ENCODE results near the gene TBC1D5.

TBC1D5 gene

GRCh38 chr3:17759901-17760300 is 17.5 kb upstream of the TBC1D5 start:
- no peak for ATAC-seq
- TF ChIP-seq TSHZ2 (CRISPR knock-in tag; IDR thresholded peaks at IDR 0.05) (no peak), CSDC2 (CRISPR knock-in tag; IDR thresholded peaks at IDR 0.05) (no peak), ZNF8 (CRISPR knock-in tag; IDR thresholded peaks at IDR 0.05) (no peak), ZFP30 (CRISPR knock-in tag; IDR thresholded peaks at IDR 0.05) (no peak), RARB (CRISPR knock-in tag; IDR thresholded peaks at IDR 0.05) (no peak), ZC3H10 (CRISPR knock-in tag; IDR thresholded peaks at IDR 0.05) (no peak), ZNF565 (CRISPR knock-in tag; conservative IDR thresholded peaks at IDR 0.05; ENCODE audit: low read depth) (no peak), PATZ1 (CRISPR knock-in tag; IDR thresholded peaks at IDR 0.05; ENCODE audit: borderline replicate concordance) (no peak), CSRNP3 (CRISPR knock-in tag; IDR thresholded peaks at IDR 0.05) (no peak), ZNF70 (CRISPR knock-in tag; IDR thresholded peaks at IDR 0.05) (no peak), OSR1 (CRISPR knock-in tag; IDR thresholded peaks at IDR 0.05) (no peak), TCF4 (CRISPR knock-in tag; IDR thresholded peaks at IDR 0.05; ENCODE audit: borderline replicate concordance) (no peak), ARNTL (CRISPR knock-in tag; IDR thresholded peaks at IDR 0.05; ENCODE audit: borderline replicate concordance, low read depth) (no peak), TOX (CRISPR knock-in tag; IDR thresholded peaks at IDR 0.05; ENCODE audit: borderline replicate concordance) (no peak), ISL1 (CRISPR knock-in tag; IDR thresholded peaks at IDR 0.05) (no peak)

- TF ChIP-seq ZNF8 (CRISPR knock-in tag; IDR thresholded peaks at IDR 0.05) (no peak), GLIS3 (CRISPR knock-in tag; IDR thresholded peaks at IDR 0.05) (no peak), BACH2 (CRISPR knock-in tag; IDR thresholded peaks at IDR 0.05; ENCODE audit: borderline replicate concordance) (no peak)
- no peak for ATAC-seq
Measured at GRCh38 chr3:17755836-17756235, 13.4 kb upstream of the TBC1D5 start.

- ATAC-seq = no peak
- TF ChIP-seq ZNF565 (CRISPR knock-in tag; conservative IDR thresholded peaks at IDR 0.05; ENCODE audit: low read depth) (no peak), ESRRG (CRISPR knock-in tag; IDR thresholded peaks at IDR 0.05) (no peak), SNAI2 (CRISPR knock-in tag; IDR thresholded peaks at IDR 0.05) (no peak), PATZ1 (CRISPR knock-in tag; IDR thresholded peaks at IDR 0.05; ENCODE audit: borderline replicate concordance) (no peak)
Measured at GRCh38 chr3:17753632-17753992, 11.2 kb upstream of the TBC1D5 start.

- ATAC-seq = no peak
- TF ChIP-seq PPARA (CRISPR knock-in tag; IDR thresholded peaks at IDR 0.05; ENCODE audit: borderline replicate concordance) (no peak), PATZ1 (CRISPR knock-in tag; IDR thresholded peaks at IDR 0.05; ENCODE audit: borderline replicate concordance) (no peak), ZNF565 (CRISPR knock-in tag; conservative IDR thresholded peaks at IDR 0.05; ENCODE audit: low read depth) (no peak), CSDC2 (CRISPR knock-in tag; IDR thresholded peaks at IDR 0.05) (no peak), RARB (CRISPR knock-in tag; IDR thresholded peaks at IDR 0.05) (no peak), BACH2 (CRISPR knock-in tag; IDR thresholded peaks at IDR 0.05; ENCODE audit: borderline replicate concordance) (no peak), GLIS3 (CRISPR knock-in tag; IDR thresholded peaks at IDR 0.05) (no peak), CSRNP3 (CRISPR knock-in tag; IDR thresholded peaks at IDR 0.05) (no peak), ARNTL (CRISPR knock-in tag; IDR thresholded peaks at IDR 0.05; ENCODE audit: borderline replicate concordance, low read depth) (no peak), ISL1 (CRISPR knock-in tag; IDR thresholded peaks at IDR 0.05) (no peak), POU6F1 (CRISPR knock-in tag; IDR thresholded peaks at IDR 0.05; ENCODE audit: borderline replicate concordance, low read depth) (no peak), TOX (CRISPR knock-in tag; IDR thresholded peaks at IDR 0.05; ENCODE audit: borderline replicate concordance) (no peak)
Measured at GRCh38 chr3:17752876-17753631, 10.6 kb upstream of the TBC1D5 start.

Measured in SK-N-SH treated with all-trans-retinoic acid at 6 μM for 48 hours (cell line).